ENCODE results near the gene GLUD2. TPM values are rescaled to one million over a fixed set of nuclear protein-coding genes. Genes with fewer than 3 reads are reported as not detected.

GLUD2 gene
- total RNA-seq, 1 experiment from 2014 or later: 0.43 TPM

Other genes with a start within 250 kb of the GLUD2 start
- not detected in 2 replicates for gene CT47B1, start 171.7 kb upstream of the GLUD2 start, total RNA-seq (2014; rRNA removed; shearing (Covaris generic))
- not detected in 2 replicates for gene CT47A11, start 110.5 kb upstream of the GLUD2 start, total RNA-seq (2014; rRNA removed; shearing (Covaris generic))
- not detected in 2 replicates for gene CT47A10, start 105.6 kb upstream of the GLUD2 start, total RNA-seq (2014; rRNA removed; shearing (Covaris generic))
- not detected in 2 replicates for gene CT47A9, start 100.7 kb upstream of the GLUD2 start, total RNA-seq (2014; rRNA removed; shearing (Covaris generic))
- gene CT47A8, start 95.9 kb upstream of the GLUD2 start, total RNA-seq (2014; rRNA removed; shearing (Covaris generic)): not detected in 2 replicates
- not detected in 2 replicates for gene CT47A7, start 91.0 kb upstream of the GLUD2 start, total RNA-seq (2014; rRNA removed; shearing (Covaris generic))
- gene CT47A6, start 86.1 kb upstream of the GLUD2 start, total RNA-seq (2014; rRNA removed; shearing (Covaris generic)): not detected in 2 replicates
- not detected in 2 replicates for gene CT47A5, start 81.3 kb upstream of the GLUD2 start, total RNA-seq (2014; rRNA removed; shearing (Covaris generic))
- not detected in 2 replicates for gene CT47A4, start 76.4 kb upstream of the GLUD2 start, total RNA-seq (2014; rRNA removed; shearing (Covaris generic))
- not detected in 2 replicates for gene CT47A3, start 71.5 kb upstream of the GLUD2 start, total RNA-seq (2014; rRNA removed; shearing (Covaris generic))
- gene CT47A2, start 66.7 kb upstream of the GLUD2 start, total RNA-seq (2014; rRNA removed; shearing (Covaris generic)): not detected in 2 replicates
- not detected in 2 replicates for gene CT47A1, start 61.9 kb upstream of the GLUD2 start, total RNA-seq (2014; rRNA removed; shearing (Covaris generic))

All from H4 (cell line).